Activated effector memory CD4-positive, alpha-beta T cell treated with anti-CD3 and anti-CD28 coated beads, Interleukin-2, amount 50 U/mL, for 16 hours (primary cell): Measurements from ENCODE around the gene CYBB.
"Not testable (repeated sequence)": the region's sequence is repeated elsewhere in the genome, so short reads cannot be mapped to it uniquely, and the experiment has no call there.

Experiments used
- DNase-seq: peaks from one replicate; pipeline ENCODE4 v3.0.0-alpha.2; 2020

CYBB gene

GRCh38 chrX:37779857-37780256 lies at the start of gene CYBB:
Gene CYBB (plus strand): TSS chrX:37780059. CDS start chrX:37780078, 19 bp downstream.
- DNase-seq = no peak

- peak; percentile 89 for DNase-seq
Measured at GRCh38 chrX:37745354-37745753, 34.5 kb upstream of the CYBB start.

- DNase-seq = no peak
Measured at GRCh38 chrX:37745835-37746217, 34.0 kb upstream of the CYBB start.

GRCh38 chrX:37746218-37746941 lies 33.5 kb upstream of the CYBB start:
- peak; percentile 56 for DNase-seq

GRCh38 chrX:37746951-37747350 lies 32.9 kb upstream of the CYBB start:
- DNase-seq = no peak

- no peak for DNase-seq
Measured at GRCh38 chrX:37752281-37752680, 27.6 kb upstream of the CYBB start.

GRCh38 chrX:37752936-37753335 lies 26.9 kb upstream of the CYBB start:
- DNase-seq = no peak

GRCh38 chrX:37753384-37753783 lies 26.5 kb upstream of the CYBB start:
- DNase-seq = no peak

- no peak for DNase-seq
Measured at GRCh38 chrX:37754516-37754915, 25.3 kb upstream of the CYBB start.

GRCh38 chrX:37755025-37755424 lies 24.8 kb upstream of the CYBB start:
- peak; percentile 60 for DNase-seq

GRCh38 chrX:37757082-37757481 lies 22.8 kb upstream of the CYBB start:
- DNase-seq = no peak

- no peak for DNase-seq
Measured at GRCh38 chrX:37759351-37759750, 20.5 kb upstream of the CYBB start.

GRCh38 chrX:37759878-37760418 lies 19.9 kb upstream of the CYBB start:
- no peak for DNase-seq

- no peak for DNase-seq
Measured at GRCh38 chrX:37763400-37763799, 16.5 kb upstream of the CYBB start.

- DNase-seq = no peak
Measured at GRCh38 chrX:37765507-37765906, 14.4 kb upstream of the CYBB start.

GRCh38 chrX:37767430-37767829 lies 12.4 kb upstream of the CYBB start:
- DNase-seq = no peak

- not testable (repeated sequence) for DNase-seq
Measured at GRCh38 chrX:37768866-37769265, 11.0 kb upstream of the CYBB start.

- DNase-seq = no peak
Measured at GRCh38 chrX:37776283-37776986, 3.4 kb upstream of the CYBB start.

- DNase-seq = no peak
Measured at GRCh38 chrX:37776987-37777325, 2.9 kb upstream of the CYBB start.

- no peak for DNase-seq
Measured at GRCh38 chrX:37781081-37781480, 1.2 kb downstream of the CYBB start.

- DNase-seq = no peak
Measured at GRCh38 chrX:37781814-37782213, 2.0 kb downstream of the CYBB start.

- DNase-seq = no peak
Measured at GRCh38 chrX:37782359-37782758, 2.5 kb downstream of the CYBB start.

GRCh38 chrX:37783305-37783704 lies 3.4 kb downstream of the CYBB start:
- DNase-seq = no peak

- DNase-seq = no peak
Measured at GRCh38 chrX:37785569-37785968, 5.7 kb downstream of the CYBB start.
